Measurements from ENCODE around the gene DAB2IP.

The DAB2IP gene

GRCh38 chr9:121745396-121745695, 93.9 kb downstream of the DAB2IP start:
- H3K4me3 ChIP-seq (ENCODE audit: low read depth, low read length), result no peak overlapping the region
- TF ChIP-seq CTCF (IDR thresholded peaks at IDR 0.05; ENCODE audit: control insufficient read depth, extremely low read depth, insufficient read depth), result no peak
- DNase-seq (ENCODE audit: low read depth), result no peak

- TF ChIP-seq CTCF (IDR thresholded peaks at IDR 0.05; ENCODE audit: control insufficient read depth, extremely low read depth, insufficient read depth), result no peak
- no peak overlapping the region for H3K4me3 ChIP-seq (ENCODE audit: low read depth, low read length)
- DNase-seq (ENCODE audit: low read depth), result no peak
These were observed 95.0 kb downstream of the DAB2IP start for GRCh38 chr9:121746411-121746810.

- no peak for DNase-seq (ENCODE audit: low read depth)
- TF ChIP-seq CTCF (IDR thresholded peaks at IDR 0.05; ENCODE audit: control insufficient read depth, extremely low read depth, insufficient read depth), result no peak
- no peak overlapping the region for H3K4me3 ChIP-seq (ENCODE audit: low read depth, low read length)
These were observed 95.4 kb downstream of the DAB2IP start for GRCh38 chr9:121746866-121747265.

GRCh38 chr9:121748074-121748473, 96.6 kb downstream of the DAB2IP start:
- TF ChIP-seq CTCF (IDR thresholded peaks at IDR 0.05; ENCODE audit: control insufficient read depth, extremely low read depth, insufficient read depth), result no peak
- DNase-seq (ENCODE audit: low read depth), result no peak
- H3K4me3 ChIP-seq (ENCODE audit: low read depth, low read length), result no peak overlapping the region

- H3K4me3 ChIP-seq (ENCODE audit: low read depth, low read length), result no peak overlapping the region
- no peak for TF ChIP-seq CTCF (IDR thresholded peaks at IDR 0.05; ENCODE audit: control insufficient read depth, extremely low read depth, insufficient read depth)
- no peak for DNase-seq (ENCODE audit: low read depth)
These were observed 97.4 kb downstream of the DAB2IP start for GRCh38 chr9:121748727-121749423.

- no peak for DNase-seq (ENCODE audit: low read depth)
- TF ChIP-seq CTCF (IDR thresholded peaks at IDR 0.05; ENCODE audit: control insufficient read depth, extremely low read depth, insufficient read depth), result no peak
- H3K4me3 ChIP-seq (ENCODE audit: low read depth, low read length), result no peak overlapping the region
These were observed 98.2 kb downstream of the DAB2IP start for GRCh38 chr9:121749614-121750013.

GRCh38 chr9:121750259-121750714, 98.9 kb downstream of the DAB2IP start:
- DNase-seq (ENCODE audit: low read depth), result no peak
- no peak overlapping the region for H3K4me3 ChIP-seq (ENCODE audit: low read depth, low read length)
- TF ChIP-seq CTCF (IDR thresholded peaks at IDR 0.05; ENCODE audit: control insufficient read depth, extremely low read depth, insufficient read depth), result no peak
